Measurements from ENCODE around the gene TMTC1.

Gene TMTC1

GRCh38 chr12:29769162-29769858 lies 14.4 kb downstream of the TMTC1 start:
- in situ Hi-C loops (cut with MboI; ENCODE audit: low sequenced_read_pairs, unreplicated experiment) = no loop called here
- DNase-seq (ENCODE audit: low spot score) = no peak
- no peak for TF ChIP-seq CTCF (IDR thresholded peaks at IDR 0.05; ENCODE audit: borderline replicate concordance, control extremely low read depth, extremely low read depth, insufficient read depth, missing control alignments)

DNA sequence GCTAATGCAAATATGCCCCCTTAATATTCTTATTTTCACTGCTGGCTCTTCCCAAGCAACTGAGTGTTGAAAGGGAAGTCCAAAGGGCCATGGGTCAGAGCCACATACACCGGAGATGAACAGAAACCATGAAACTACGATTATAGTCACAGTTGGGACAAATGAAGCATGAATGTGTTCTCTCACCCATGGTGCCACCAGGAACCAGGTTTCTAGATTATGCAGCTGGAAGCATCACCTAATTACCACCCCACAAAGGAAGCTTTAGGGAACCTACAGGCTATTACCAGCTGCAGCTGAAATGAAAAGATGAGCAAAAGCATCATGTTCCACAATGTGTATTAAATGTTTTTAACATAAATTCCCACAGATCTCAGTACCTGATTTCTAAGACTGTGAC lies 15.4 kb downstream of the TMTC1 start:
- in situ Hi-C loops (cut with MboI; ENCODE audit: low sequenced_read_pairs, unreplicated experiment) = no loop called here
- no peak for DNase-seq (ENCODE audit: low spot score)
- no peak for TF ChIP-seq CTCF (IDR thresholded peaks at IDR 0.05; ENCODE audit: borderline replicate concordance, control extremely low read depth, extremely low read depth, insufficient read depth, missing control alignments)

DNA sequence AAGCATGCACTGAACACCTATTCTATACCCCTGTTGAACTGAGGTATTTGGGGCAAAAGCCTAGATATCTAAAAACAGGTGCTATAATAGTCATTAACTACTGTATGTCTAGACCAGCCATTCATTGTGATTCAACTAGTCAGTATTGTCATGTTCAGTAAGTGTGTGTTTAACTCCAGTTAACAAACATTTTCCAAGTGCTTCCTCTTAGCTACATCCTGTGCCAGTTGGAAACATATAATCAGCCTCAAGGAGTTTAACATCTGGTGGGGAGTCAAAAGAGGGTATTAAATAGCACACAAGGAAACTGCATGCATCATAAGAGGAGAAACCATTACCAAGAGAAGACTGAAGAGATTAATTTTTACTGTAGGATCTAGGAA lies 20.4 kb downstream of the TMTC1 start:
- no peak for TF ChIP-seq CTCF (IDR thresholded peaks at IDR 0.05; ENCODE audit: borderline replicate concordance, control extremely low read depth, extremely low read depth, insufficient read depth, missing control alignments)

GRCh38 chr12:29762637-29763300 lies 21.0 kb downstream of the TMTC1 start:
- TF ChIP-seq CTCF (IDR thresholded peaks at IDR 0.05; ENCODE audit: borderline replicate concordance, control extremely low read depth, extremely low read depth, insufficient read depth, missing control alignments) = no peak
- DNase-seq (ENCODE audit: low spot score) = no peak
- in situ Hi-C loops (cut with MboI; ENCODE audit: low sequenced_read_pairs, unreplicated experiment) = no loop called here

More for the DNA sequence above, 20.4 kb downstream of the TMTC1 start:
- DNase-seq (ENCODE audit: low spot score) = no peak
- in situ Hi-C loops (cut with MboI; ENCODE audit: low sequenced_read_pairs, unreplicated experiment) = no loop called here

DNA sequence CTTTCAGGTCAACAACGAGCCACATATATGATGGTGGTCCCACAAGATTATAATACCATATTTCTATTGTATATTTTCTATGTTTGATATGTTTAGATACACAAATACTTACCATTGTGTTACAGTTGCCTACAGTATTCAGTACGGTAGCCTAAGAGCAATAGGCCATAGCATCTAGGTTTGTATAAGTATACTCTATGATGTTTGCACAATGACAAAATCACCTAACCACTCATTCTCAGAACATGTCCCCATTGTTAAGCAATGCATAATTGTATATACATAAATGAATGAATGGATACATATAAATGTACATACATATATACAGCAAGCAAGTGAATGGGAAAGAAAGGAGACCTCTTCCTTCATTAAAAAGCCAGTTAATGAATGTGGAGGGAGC lies 23.8 kb downstream of the TMTC1 start:
- DNase-seq (ENCODE audit: low spot score) = no peak
- in situ Hi-C loops (cut with MboI; ENCODE audit: low sequenced_read_pairs, unreplicated experiment) = no loop called here
- no peak for TF ChIP-seq CTCF (IDR thresholded peaks at IDR 0.05; ENCODE audit: borderline replicate concordance, control extremely low read depth, extremely low read depth, insufficient read depth, missing control alignments)

DNA sequence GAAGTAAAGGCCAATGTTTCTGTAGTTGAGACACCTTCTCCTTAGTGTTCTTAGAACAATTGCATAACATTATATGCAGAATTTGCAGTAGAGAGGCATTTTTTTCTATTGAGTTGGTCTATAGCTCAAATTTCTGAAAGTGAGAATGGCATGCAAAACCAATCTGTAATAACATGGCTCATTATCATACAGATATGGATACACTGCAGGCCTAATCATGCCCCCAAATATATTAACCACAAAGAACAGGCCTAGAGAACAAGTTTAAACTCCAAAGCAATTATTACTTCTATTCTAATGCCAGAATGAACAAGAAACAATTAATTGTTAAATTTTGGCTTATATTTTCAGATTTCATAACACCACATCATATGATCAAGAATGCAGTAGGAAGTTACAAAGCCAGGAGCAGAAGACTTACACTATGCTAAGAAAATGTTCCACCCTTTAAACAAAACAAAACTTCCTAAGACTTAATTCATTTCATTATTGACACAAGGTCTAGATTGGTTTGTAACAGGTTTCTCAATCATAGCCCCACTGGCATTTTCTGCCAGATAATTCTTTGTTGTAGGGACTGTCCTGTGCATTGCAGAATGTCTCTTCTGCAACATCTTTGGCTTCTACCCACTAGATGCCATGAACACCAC lies 26.9 kb downstream of the TMTC1 start:
- no peak for DNase-seq (ENCODE audit: low spot score)
- in situ Hi-C loops (cut with MboI; ENCODE audit: low sequenced_read_pairs, unreplicated experiment) = no loop called here
- no peak for TF ChIP-seq CTCF (IDR thresholded peaks at IDR 0.05; ENCODE audit: borderline replicate concordance, control extremely low read depth, extremely low read depth, insufficient read depth, missing control alignments)
